Osteoblast (primary cell): Measurements from ENCODE around the gene PPP1R14B. TPM values are rescaled to one million over a fixed set of nuclear protein-coding genes. Genes with fewer than 3 reads are reported as not detected.

Experiments
- DNase-seq: peaks from one replicate; pipeline ENCODE4 v3.0.0; 2011; ENCODE audit warnings: low spot score, mixed read lengths; ENCODE audit not compliant: insufficient read length; ENCODE audit errors: missing footprints
- H2AFZ ChIP-seq: 2 replicates; pipeline ENCODE4 v1.6.0; 2011; ENCODE audit warnings: mild to moderate bottlenecking, low read length
- H3K27ac ChIP-seq: 2 replicates; pipeline ENCODE4 v1.5.1; 2011; ENCODE audit warnings: mild to moderate bottlenecking, low read depth, low read length, moderate library complexity
- H3K27me3 ChIP-seq: 2 replicates; pipeline ENCODE4 v1.6.0; 2012; ENCODE audit warnings: mild to moderate bottlenecking, control low read depth, inconsistent platforms, low read length, moderate library complexity; ENCODE audit not compliant: insufficient read depth
- H3K36me3 ChIP-seq: 2 replicates; pipeline ENCODE4 v1.5.1; 2011; ENCODE audit warnings: mild to moderate bottlenecking, low read length, control low read depth, moderate library complexity; ENCODE audit not compliant: insufficient read depth
- H3K4me1 ChIP-seq: 2 replicates; pipeline ENCODE4 v1.5.1; 2011; ENCODE audit warnings: mild to moderate bottlenecking, low read length, control low read depth, moderate library complexity; ENCODE audit not compliant: insufficient read depth
- H3K4me2 ChIP-seq: 2 replicates; pipeline ENCODE4 v1.6.0; 2011; ENCODE audit warnings: mild to moderate bottlenecking, low read length; ENCODE audit not compliant: insufficient read depth
- H3K4me3 ChIP-seq: fragments of 200-600 bp; sonication (generic); 3 replicates; pipeline ENCODE4 v1.5.1; 2012; ENCODE audit warnings: mild to moderate bottlenecking, low read length, inconsistent platforms; ENCODE audit not compliant: insufficient read depth
- H3K79me2 ChIP-seq: 2 replicates; pipeline ENCODE4 v1.6.0; 2012; ENCODE audit warnings: mild to moderate bottlenecking, low read length, control low read depth, inconsistent platforms; ENCODE audit not compliant: insufficient read depth
- H3K9me3 ChIP-seq: 2 replicates; pipeline ENCODE4 v1.5.1; 2011; ENCODE audit warnings: low read depth, low read length, control low read depth
- H4K20me1 ChIP-seq: 2 replicates; pipeline ENCODE4 v1.6.0; 2012; ENCODE audit warnings: mild to moderate bottlenecking, low read length, control low read depth; ENCODE audit not compliant: insufficient read depth
- total RNA-seq: library from RNA; depleted of rRNA; stranded (reverse); fragments of >200 nt; gene quantifications from 2 replicates; pipeline ENCODE4 v1.2.3, GENCODE V29; 2012
- TF ChIP-seq, protein P1 (sequence below): IDR thresholded peaks from 2 replicates; pipeline ENCODE4 v1.5.1; 2011; ENCODE audit warnings: mild to moderate bottlenecking, low read depth, low read length, moderate library complexity; ENCODE audit errors: extremely low read depth

Gene PPP1R14B
- total RNA-seq, 1 donor: 136 TPM

DNA sequence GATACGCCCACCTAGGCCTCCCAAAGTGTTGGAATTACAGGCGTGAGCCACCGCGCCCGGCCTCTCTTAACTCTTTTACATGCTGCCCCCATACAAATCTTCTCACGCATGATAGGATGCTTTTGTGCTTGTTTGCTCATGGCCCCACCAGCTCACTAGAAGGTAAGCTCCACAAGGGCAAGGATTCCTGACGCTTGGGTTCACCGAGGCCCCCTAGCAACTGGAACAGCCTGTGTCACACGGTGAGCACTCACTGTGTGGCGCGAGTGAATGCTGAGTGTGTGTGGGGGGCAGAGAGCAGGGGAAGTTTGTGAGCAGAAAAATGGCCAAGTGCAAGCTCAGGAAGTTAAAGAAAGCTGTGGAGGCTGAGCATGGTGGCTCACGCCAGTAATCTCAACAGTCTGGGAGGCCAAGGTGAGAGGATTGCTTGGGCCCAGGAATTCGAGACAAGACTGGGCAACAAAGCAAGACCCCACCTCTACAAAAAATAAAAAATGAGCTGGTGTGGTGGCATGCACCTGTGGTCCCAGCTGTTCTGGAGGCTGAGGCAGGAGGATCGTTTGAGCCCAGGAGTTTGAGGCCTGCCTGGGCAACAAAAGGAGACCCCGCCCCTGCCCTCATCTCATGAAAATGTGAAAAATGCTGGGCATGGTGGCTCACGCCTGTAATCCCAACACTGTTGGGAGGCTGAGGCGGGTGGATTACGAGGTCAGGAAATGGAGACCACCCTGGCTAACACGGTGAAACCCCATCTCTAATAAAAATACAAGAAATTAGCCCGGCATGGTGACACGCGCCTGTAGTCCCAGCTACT lies 35.4 kb upstream of the PPP1R14B start:
- peaks cover 26% of the 10 kb centered on the region for H3K36me3 ChIP-seq

DNA sequence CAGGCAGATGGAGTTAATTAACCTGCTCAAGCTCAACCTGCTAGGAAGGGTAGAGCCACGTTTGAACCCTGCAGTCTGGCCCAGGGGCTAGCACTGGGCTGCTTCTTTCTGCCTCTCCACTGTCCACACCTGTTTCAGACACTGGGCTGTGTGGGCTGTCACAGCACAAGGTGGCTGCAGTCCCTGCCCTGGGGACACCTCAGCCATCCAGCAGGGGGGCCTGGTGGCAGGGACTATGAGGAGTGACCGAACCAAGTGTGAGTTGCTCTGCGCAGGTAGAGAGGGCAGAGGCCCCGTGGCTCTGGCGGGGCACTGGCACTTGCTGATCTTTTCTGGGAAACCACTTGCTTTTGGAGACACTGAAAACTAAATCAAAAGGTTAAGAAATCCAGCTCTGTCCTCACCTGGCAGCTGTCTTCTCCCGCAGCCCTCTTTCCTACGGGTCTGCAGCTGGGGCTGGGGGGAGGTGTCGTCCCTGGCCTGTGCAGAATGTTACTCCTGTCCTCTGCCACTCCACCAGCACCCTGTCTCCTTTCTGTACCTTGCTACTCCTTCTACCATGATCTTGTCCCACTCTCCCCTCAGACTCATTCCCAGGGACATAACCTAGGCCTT lies 31.9 kb upstream of the PPP1R14B start:
- H3K27ac ChIP-seq: no peak overlapping the region
- H3K4me3 ChIP-seq: no peak overlapping the region
- peaks cover 31% of the 10 kb centered on the region for H3K36me3 ChIP-seq
- TF ChIP-seq, protein P1, sequence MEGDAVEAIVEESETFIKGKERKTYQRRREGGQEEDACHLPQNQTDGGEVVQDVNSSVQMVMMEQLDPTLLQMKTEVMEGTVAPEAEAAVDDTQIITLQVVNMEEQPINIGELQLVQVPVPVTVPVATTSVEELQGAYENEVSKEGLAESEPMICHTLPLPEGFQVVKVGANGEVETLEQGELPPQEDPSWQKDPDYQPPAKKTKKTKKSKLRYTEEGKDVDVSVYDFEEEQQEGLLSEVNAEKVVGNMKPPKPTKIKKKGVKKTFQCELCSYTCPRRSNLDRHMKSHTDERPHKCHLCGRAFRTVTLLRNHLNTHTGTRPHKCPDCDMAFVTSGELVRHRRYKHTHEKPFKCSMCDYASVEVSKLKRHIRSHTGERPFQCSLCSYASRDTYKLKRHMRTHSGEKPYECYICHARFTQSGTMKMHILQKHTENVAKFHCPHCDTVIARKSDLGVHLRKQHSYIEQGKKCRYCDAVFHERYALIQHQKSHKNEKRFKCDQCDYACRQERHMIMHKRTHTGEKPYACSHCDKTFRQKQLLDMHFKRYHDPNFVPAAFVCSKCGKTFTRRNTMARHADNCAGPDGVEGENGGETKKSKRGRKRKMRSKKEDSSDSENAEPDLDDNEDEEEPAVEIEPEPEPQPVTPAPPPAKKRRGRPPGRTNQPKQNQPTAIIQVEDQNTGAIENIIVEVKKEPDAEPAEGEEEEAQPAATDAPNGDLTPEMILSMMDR: no peak
- no peak overlapping the region for H2AFZ ChIP-seq
- H3K27me3 ChIP-seq: no peaks in the 10 kb centered on the region
- DNase-seq: no peak
- H3K9me3 ChIP-seq: no peaks in the 10 kb centered on the region
- H4K20me1 ChIP-seq: no peaks in the 10 kb centered on the region
- H3K79me2 ChIP-seq: peaks cover 26% of the 10 kb centered on the region
- H3K4me1 ChIP-seq: peaks cover 16% of the 10 kb centered on the region
- no peak overlapping the region for H3K4me2 ChIP-seq

More for the DNA sequence above, 35.4 kb upstream of the PPP1R14B start:
- Histone ChIP-seq H3K27ac (no peak overlapping the region), H3K9me3 (no peaks in the 10 kb centered on the region), H3K4me1 (peaks cover 22% of the 10 kb centered on the region), H2AFZ (no peak overlapping the region), H3K79me2 (peaks cover 35% of the 10 kb centered on the region), H4K20me1 (no peaks in the 10 kb centered on the region), H3K4me2 (no peak overlapping the region), H3K27me3 (no peaks in the 10 kb centered on the region), H3K4me3 (no peak overlapping the region)
- TF ChIP-seq, protein P1: no peak
- peak; percentile 26 for DNase-seq

DNA sequence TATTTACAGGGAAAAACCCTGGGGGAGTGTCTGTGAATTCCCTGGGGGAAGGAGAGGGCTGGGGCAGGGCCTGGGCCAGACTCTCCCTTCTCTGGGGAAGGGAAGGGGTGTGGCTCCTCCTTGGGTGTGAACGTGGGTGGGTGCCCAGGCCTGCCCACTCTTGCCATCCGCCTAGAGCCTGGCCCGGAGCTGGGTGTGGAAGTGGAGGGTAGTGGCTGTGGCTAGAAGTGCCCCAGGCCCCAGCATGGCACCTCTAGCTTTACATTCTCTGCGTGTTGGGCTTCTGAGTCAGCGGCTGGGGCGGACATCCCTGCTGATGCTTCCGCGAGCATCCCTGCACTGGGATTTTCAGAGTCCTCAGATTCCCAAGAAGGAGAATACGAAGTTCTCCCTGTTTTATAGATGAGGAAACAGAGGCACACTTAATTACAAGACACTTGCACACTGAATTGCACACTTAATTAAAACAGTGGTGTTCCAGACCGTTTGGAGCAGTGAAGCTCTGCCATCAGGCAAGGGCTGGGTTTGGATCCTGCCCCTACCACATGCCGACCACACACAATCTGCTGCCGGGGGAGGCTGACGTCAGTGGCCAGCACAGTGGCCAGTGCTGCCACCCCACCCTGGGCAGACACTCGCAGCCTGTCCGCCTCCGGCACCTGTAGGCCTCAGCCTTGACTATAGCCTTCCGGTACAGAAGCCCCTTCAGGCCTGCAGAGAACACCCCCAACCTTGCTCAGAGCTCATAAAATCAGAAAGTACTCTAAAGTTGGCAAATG lies 30.1 kb upstream of the PPP1R14B start:
- H4K20me1 ChIP-seq: no peaks in the 10 kb centered on the region
- peaks cover 10% of the 10 kb centered on the region for H3K79me2 ChIP-seq
- H3K4me2 ChIP-seq: no peak overlapping the region
- TF ChIP-seq, protein P1: no peak
- no peaks in the 10 kb centered on the region for H3K9me3 ChIP-seq
- no peak overlapping the region for H3K4me3 ChIP-seq
- peak overlapping the region; percentile 37 for H3K27ac ChIP-seq
- H3K36me3 ChIP-seq: peaks cover 20% of the 10 kb centered on the region
- no peaks in the 10 kb centered on the region for H3K27me3 ChIP-seq
- peaks cover 10% of the 10 kb centered on the region for H3K4me1 ChIP-seq
- H2AFZ ChIP-seq: no peak overlapping the region
- DNase-seq: peak; percentile 77

DNA sequence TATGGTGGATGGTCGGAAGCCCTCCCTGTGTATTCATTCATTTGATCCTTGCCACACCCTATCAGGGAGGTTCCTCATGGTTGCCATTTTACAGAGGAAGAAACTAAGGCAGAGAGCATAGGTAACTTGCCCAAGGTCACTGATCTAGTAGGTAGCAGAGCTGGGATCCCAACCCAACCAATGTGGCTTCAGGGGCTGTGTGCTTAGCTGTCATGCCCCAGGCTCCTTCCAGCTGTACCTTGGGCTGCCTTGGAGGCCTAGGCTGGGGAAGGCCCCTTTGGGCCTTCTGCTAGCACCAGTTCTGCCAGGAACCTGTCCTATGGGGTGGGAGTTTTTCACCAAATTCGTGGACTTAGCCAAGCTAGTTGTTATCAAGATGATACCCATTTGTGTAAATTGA lies 29.1 kb upstream of the PPP1R14B start:
- H3K4me2 ChIP-seq: no peak overlapping the region
- no peak overlapping the region for H2AFZ ChIP-seq
- no peaks in the 10 kb centered on the region for H4K20me1 ChIP-seq
- no peaks in the 10 kb centered on the region for H3K9me3 ChIP-seq
- no peaks in the 10 kb centered on the region for H3K27me3 ChIP-seq
- peaks cover 15% of the 10 kb centered on the region for H3K36me3 ChIP-seq
- peaks cover 10% of the 10 kb centered on the region for H3K4me1 ChIP-seq
- H3K4me3 ChIP-seq: no peak overlapping the region
- TF ChIP-seq, protein P1: no peak
- H3K27ac ChIP-seq: no peak overlapping the region
- DNase-seq: no peak
- peaks cover 5% of the 10 kb centered on the region for H3K79me2 ChIP-seq
